ENCODE results near the gene USP6NL.
A peak's percentile ranks its signal among the peaks of the same experiment; 100 is the strongest.

The USP6NL gene

GRCh38 chr10:11472158-11472753 lies 139.2 kb downstream of the USP6NL start:
- DNase-seq = peak; percentile 74

- DNase-seq = no peak
Measured at GRCh38 chr10:11469575-11470391, 141.7 kb downstream of the USP6NL start.

- no peak for DNase-seq
Measured at GRCh38 chr10:11468126-11468742, 143.2 kb downstream of the USP6NL start.

GRCh38 chr10:11465406-11465805 lies 146.0 kb downstream of the USP6NL start:
- DNase-seq = no peak

- DNase-seq = no peak
Measured at GRCh38 chr10:11463111-11463510, 148.3 kb downstream of the USP6NL start.

- DNase-seq = no peak
Measured at GRCh38 chr10:11462071-11462470, 149.4 kb downstream of the USP6NL start.

GRCh38 chr10:11457336-11457735 lies 154.1 kb downstream of the USP6NL start:
- no peak for DNase-seq

- DNase-seq = no peak
Measured at GRCh38 chr10:11454958-11455566, 156.4 kb downstream of the USP6NL start.

- no peak for DNase-seq
Measured at GRCh38 chr10:11454160-11454559, 157.3 kb downstream of the USP6NL start.

GRCh38 chr10:11451640-11452260 lies 159.7 kb downstream of the USP6NL start:
- DNase-seq = no peak

- no peak for DNase-seq
Measured at GRCh38 chr10:11450427-11450826, 161.0 kb downstream of the USP6NL start.

GRCh38 chr10:11449761-11450160 lies 161.7 kb downstream of the USP6NL start:
- no peak for DNase-seq

- no peak for DNase-seq
Measured at GRCh38 chr10:11448545-11449244, 162.8 kb downstream of the USP6NL start.

GRCh38 chr10:11448190-11448544 lies 163.3 kb downstream of the USP6NL start:
- DNase-seq = no peak

- DNase-seq = no peak
Measured at GRCh38 chr10:11447586-11447985, 163.9 kb downstream of the USP6NL start.

GRCh38 chr10:11446864-11447263 lies 164.6 kb downstream of the USP6NL start:
- no peak for DNase-seq

GRCh38 chr10:11446133-11446532 lies 165.3 kb downstream of the USP6NL start:
- DNase-seq = no peak

GRCh38 chr10:11444531-11445228 lies 166.8 kb downstream of the USP6NL start:
- DNase-seq = no peak

- no peak for DNase-seq
Measured at GRCh38 chr10:11444155-11444530, 167.3 kb downstream of the USP6NL start.

GRCh38 chr10:11443468-11444154 lies 167.8 kb downstream of the USP6NL start:
- no peak for DNase-seq

GRCh38 chr10:11442001-11442773 lies 169.3 kb downstream of the USP6NL start:
- DNase-seq = no peak

Data from CD4-positive, alpha-beta T cell treated with Interleukin-21 for 1 hour (primary cell).